Thoracic aorta (tissue), 2 donors: Measurements from ENCODE around the gene HRH2. TPM values are rescaled to one million over a fixed set of nuclear protein-coding genes. Genes with fewer than 3 reads are reported as not detected.

ENCODE experiments used
- ATAC-seq: fragments of 150-250 bp; one replicate; pipeline ENCODE4 v1.8.0; 2017; ENCODE audit warnings: low read depth; ENCODE audit not compliant: insufficient number of reproducible peaks, low FRiP score
- DNase-seq: peaks from one replicate; pipeline ENCODE4 v3.0.0-alpha.2; 2020; ENCODE audit warnings: low spot score
- H3K27ac ChIP-seq, 2 donors: fragments of 200-600 bp; sonication (generic); 1 replicate in 1 of 2; 2 replicates in 1 of 2; pipeline ENCODE4 v1.5.1; 2016; ENCODE audit warnings: mild to moderate bottlenecking in 2 of 2, moderate library complexity in 2 of 2
- H3K27me3 ChIP-seq: fragments of 200-600 bp; sonication (generic); replicated peaks from 2 replicates; pipeline ENCODE4 v1.6.0; 2016; ENCODE audit warnings: mild to moderate bottlenecking; ENCODE audit not compliant: insufficient read depth
- H3K36me3 ChIP-seq: fragments of 200-600 bp; sonication (generic); one replicate; pipeline ENCODE4 v1.5.1; 2016
- H3K4me1 ChIP-seq, 2 donors: fragments of 200-600 bp; sonication (generic); 1 replicate in 1 of 2; 2 replicates in 1 of 2; pipeline versions ENCODE4 v1.5.1 to v1.6.0; 2016; ENCODE audit warnings: low read depth in 2 of 2, mild to moderate bottlenecking in 1 of 2; ENCODE audit not compliant: control insufficient read depth in 1 of 2
- H3K4me3 ChIP-seq: fragments of 200-600 bp; sonication (generic); 2 replicates; pipeline ENCODE4 v1.5.1; 2016; ENCODE audit warnings: mild to moderate bottlenecking
- H3K9me3 ChIP-seq: fragments of 200-600 bp; sonication (generic); 2 replicates; pipeline ENCODE4 v1.5.1; 2016
- total RNA-seq, 2 donors: library from RNA; depleted of rRNA; stranded (reverse); fragments of >200 nt; gene quantifications; one replicate each; pipeline versions ENCODE4 v1.1.0 to v1.2.3, GENCODE V29; 2016
- TF ChIP-seq, protein P1 (sequence below): fragments of 200-600 bp; sonication (generic); IDR thresholded peaks from one replicate; pipeline ENCODE4 v1.5.1; 2019; ENCODE audit warnings: antibody characterized with exemption

HRH2 gene
- total RNA-seq, 2 donors from 2014 or later, result 8.8 to 23.1 TPM

DNA sequence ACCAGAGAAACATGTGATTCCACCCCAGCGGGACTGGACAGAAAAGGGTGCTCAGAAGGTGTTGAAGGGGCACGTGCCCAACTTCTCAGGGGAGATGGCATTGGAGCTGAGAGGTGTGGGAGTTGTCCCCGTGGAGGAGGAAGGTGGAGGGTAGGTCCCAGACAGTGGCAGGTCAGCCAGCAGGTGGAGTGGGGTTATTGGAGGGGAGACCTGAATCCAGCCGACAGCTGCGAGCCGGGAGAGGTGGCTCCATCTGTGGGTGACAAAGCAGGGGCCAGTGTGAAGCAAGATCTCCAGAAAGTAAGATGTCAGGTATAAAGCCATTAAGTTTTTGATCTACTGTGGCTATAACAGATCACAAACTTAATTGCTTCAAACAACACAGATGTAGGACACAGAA is 75.1 kb downstream of the HRH2 start:
- DNase-seq, result no peak
- Histone ChIP-seq H3K27ac (no peak overlapping the region), H3K9me3 (no peaks in the 10 kb centered on the region), H3K36me3 (no peaks in the 10 kb centered on the region), H3K4me1 (peaks cover 3 to 7% of the 10 kb centered on the region in 2 donors), H3K27me3 (no peaks in the 10 kb centered on the region), H3K4me3 (no peak overlapping the region)
- ATAC-seq, result no peak
- TF ChIP-seq, protein P1, sequence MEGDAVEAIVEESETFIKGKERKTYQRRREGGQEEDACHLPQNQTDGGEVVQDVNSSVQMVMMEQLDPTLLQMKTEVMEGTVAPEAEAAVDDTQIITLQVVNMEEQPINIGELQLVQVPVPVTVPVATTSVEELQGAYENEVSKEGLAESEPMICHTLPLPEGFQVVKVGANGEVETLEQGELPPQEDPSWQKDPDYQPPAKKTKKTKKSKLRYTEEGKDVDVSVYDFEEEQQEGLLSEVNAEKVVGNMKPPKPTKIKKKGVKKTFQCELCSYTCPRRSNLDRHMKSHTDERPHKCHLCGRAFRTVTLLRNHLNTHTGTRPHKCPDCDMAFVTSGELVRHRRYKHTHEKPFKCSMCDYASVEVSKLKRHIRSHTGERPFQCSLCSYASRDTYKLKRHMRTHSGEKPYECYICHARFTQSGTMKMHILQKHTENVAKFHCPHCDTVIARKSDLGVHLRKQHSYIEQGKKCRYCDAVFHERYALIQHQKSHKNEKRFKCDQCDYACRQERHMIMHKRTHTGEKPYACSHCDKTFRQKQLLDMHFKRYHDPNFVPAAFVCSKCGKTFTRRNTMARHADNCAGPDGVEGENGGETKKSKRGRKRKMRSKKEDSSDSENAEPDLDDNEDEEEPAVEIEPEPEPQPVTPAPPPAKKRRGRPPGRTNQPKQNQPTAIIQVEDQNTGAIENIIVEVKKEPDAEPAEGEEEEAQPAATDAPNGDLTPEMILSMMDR, result no peak

DNA sequence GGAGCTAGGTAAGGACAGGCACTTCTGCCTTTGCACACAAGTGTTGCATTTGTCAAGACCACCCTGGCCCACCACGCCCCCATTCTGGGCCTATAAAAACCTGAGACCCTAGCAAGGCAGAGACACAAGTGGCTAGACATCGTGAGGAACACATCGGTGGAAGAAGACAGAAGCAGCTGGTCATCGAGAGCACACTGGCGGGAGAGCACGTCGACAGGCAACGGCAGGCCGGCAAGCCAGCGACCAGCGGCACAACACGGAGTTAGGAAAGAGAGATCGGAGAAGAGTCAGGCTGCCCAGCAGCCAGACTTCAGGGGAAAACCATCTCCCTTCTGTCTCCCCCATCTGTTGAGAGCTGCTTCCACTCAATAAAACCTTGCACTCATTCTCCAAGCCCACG is 76.1 kb downstream of the HRH2 start:
- H3K27me3 ChIP-seq, result no peaks in the 10 kb centered on the region
- H3K4me3 ChIP-seq, result no peak overlapping the region
- no peak overlapping the region for H3K27ac ChIP-seq
- TF ChIP-seq, protein P1, result no peak
- H3K4me1 ChIP-seq, result peaks cover 3 to 7% of the 10 kb centered on the region in 2 donors
- no peaks in the 10 kb centered on the region for H3K36me3 ChIP-seq
- ATAC-seq, result no peak
- no peaks in the 10 kb centered on the region for H3K9me3 ChIP-seq
- no peak for DNase-seq

DNA sequence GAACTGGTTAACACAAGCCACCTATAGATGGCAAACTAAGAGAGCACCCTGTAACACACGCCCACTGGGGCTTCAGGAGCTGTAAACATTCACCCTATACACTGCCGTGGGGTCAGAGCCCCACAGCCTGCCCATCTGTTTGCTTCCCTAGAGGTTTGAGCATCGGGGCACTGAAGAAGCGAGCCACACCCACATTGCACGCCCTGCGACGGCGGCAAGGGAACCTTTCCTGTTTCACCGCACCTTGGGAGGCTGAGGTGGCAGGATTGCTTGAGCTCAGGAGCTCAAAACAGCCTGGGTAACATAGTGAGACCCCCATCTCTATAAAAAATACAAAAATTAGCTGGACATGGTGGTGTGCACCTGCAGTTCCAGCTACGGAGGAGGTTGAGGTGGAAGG is 76.6 kb downstream of the HRH2 start:
- DNase-seq (no peak), ATAC-seq (no peak)
- H3K27me3 ChIP-seq, result no peaks in the 10 kb centered on the region

DNA sequence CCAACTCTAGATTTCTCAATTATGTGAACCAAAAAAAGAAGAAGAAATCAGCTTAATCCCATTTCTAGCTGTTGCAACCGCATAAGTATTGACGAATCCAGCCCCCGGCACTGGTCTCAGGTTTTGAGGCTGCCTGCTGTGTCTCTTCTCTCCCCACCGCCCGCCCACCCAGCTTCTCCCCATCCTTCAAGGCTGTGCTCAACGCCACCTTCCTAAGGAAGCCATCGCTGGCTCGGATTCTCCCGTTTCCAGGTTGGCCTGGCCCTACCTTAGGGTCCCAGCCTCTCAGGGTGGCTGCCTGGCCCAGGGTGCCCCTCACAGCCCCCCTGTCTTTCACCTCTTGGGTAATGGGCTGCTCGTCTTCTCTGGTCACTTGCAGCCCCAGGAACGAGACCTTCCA is 77.8 kb downstream of the HRH2 start:
- Histone ChIP-seq H3K36me3 (no peaks in the 10 kb centered on the region), H3K9me3 (no peaks in the 10 kb centered on the region), H3K4me1 (no peaks in the 10 kb centered on the region), H3K27ac (no peak overlapping the region), H3K27me3 (no peaks in the 10 kb centered on the region), H3K4me3 (no peak overlapping the region)
- TF ChIP-seq, protein P1, result no peak
- DNase-seq (no peak), ATAC-seq (no peak)

More for the DNA sequence above, 76.6 kb downstream of the HRH2 start:
- no peaks in the 10 kb centered on the region for H3K36me3 ChIP-seq
- H3K9me3 ChIP-seq, result no peaks in the 10 kb centered on the region
- H3K4me3 ChIP-seq, result no peak overlapping the region
- H3K4me1 ChIP-seq, result peaks cover 1 to 2% of the 10 kb centered on the region in 2 donors
- TF ChIP-seq, protein P1, result no peak
- no peak overlapping the region for H3K27ac ChIP-seq

DNA sequence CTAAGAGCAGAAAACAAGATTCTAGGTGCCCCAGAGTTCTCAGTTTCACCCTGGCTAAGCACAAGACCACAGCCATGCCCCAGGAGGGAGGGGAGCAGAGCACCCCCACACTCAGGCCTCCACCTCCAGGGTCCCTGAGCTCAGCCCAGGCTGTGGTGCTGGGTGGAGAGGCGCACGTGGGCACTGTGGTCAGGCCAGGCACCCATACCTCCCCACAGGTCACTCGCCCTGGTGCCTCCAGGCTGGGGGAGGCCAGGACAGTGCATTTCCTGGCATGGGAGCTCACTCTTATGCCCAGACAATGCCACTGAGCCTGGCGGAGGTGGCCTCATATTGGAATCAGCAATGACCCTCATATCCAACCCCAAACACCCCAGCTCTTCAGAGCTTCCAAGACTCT is 78.8 kb downstream of the HRH2 start:
- Histone ChIP-seq H3K9me3 (no peaks in the 10 kb centered on the region), H3K4me3 (no peak overlapping the region), H3K36me3 (no peaks in the 10 kb centered on the region), H3K27me3 (no peaks in the 10 kb centered on the region), H3K4me1 (no peaks in the 10 kb centered on the region), H3K27ac (no peak overlapping the region)
- ATAC-seq (no peak), DNase-seq (no peak)
- TF ChIP-seq, protein P1, result no peak
